Stimulated activated CD8-positive, alpha-beta memory T cell treated with anti-CD3 and anti-CD28 coated beads, Interleukin-15, amount 100 ng/mL, for 48 hours (primary cell): ENCODE data around the gene PTGDR2.

ENCODE experiments used
- DNase-seq, 2 donors: peaks; one replicate each; pipeline ENCODE4 v3.0.0-alpha.2; 2020; ENCODE audit warnings: low read depth in 2 of 2

PTGDR2 gene

DNA sequence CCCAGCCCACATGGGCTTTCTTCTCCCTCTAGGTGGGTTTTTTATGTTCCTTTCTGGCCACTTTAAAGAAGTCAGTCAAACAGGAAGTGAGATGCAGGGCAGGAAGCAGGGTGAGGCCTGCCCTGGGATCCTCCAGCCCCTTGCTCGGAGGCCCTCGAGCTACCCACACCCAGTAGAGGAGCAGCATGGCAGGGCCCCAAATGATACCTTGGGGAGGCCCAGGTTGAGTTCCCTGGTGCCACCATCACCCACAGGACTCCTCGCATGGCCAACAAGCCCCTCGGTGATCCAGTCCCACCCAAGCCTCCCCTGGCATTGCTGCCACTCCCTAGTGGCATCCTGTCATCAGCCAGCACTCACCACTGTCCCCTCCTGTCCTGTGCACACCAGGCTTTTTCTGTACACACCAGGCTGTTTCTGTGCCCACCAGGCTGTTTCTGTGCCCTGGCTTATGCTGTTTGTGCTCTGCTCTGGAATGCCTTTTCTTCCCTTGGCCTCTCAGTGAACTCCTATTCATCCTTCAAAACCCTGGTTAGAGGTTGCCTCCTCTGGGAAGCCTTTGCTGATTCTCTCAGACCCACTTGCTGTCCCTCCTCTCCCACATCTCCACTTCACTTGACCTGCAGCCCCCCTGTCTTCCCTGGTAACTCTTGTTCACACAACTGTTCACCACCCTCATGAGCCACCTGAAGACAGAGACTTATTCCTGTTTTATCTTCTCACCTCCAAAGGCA is 3.1 kb upstream of the PTGDR2 start:
- DNase-seq = no peak

GRCh38 chr11:60858236-60858635 is 2.5 kb upstream of the PTGDR2 start:
- DNase-seq = no peak

DNA sequence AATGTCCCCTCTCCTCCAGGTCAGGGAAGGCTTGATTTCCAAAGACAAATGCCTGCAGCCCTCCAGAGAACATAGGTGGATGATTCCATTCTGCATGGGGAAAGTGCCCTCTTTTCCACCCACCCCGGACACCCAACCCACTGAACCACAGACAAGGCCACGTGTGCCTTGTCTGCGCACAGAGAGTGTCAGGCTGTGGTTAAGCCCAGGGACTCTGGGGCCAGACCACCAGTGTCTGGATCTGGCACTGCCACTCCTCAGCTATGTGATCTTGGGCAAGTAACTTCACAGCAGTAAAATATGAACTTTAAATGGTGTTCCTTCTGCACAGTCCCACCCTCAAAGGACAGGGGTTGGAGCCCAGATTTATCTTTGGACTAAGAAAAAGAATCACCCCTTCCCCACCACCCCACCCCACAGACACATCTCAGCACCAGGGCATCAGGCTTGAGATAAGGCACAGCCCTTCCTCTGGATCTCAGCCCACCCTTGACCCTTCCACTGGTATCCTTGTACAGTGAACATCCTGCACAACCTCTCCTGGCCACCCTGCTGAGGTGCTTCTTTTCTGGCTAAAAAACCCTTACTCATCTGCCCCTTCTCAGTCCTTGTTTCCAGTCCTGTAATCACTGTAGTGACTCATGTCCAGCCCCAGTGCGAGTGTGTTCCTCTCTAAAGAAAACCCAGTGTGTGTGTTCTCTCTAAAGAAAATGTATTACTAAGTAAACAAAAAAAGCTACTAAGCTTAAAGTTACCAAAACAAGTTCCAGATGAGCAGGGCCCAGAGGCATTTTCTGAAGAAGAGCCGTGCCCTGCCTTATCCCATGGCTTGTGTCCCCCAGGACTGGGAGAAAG is 1.9 kb upstream of the PTGDR2 start:
- DNase-seq = no peak

DNA sequence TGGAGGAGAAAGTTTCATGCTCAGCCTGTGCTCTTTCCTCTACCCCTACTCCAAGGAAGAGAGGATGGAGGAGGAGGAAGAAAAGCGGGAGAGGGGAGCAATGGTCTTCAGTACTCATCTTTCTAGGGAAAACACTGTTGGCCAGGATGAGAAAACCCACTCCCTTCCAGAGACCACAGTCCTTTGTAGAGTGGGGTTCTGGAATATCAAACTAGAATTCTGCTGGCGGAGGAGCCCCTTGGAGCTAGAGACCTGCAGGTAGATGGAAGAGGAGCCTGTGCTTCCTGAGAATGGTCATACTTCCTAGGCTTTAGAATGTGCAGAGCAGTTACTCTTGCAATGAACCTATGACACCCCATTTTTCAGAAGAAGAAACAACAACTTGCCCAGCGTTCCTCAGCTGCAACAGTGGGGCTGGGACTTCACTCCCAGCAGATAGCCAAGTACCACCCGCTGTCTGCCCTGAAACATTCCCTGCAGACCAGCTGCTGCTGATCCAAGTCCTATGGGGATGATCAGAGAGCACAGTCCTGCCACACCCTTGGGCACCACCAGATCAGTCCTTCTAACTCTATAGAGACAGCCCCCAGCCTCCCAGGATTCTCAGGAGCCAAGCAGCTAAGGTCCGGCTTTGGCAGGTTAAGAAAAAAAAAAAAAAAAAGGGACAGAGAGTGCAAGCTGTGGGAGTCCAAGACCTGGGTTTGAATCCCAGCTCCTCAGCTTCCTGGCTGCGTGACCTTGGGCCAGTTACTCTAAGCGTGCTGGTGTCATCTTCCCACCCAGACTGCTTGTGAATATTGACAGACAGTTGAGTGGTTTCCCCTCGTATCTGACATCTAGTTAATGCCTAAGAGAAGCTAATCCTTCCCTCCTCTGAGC is 664 bp downstream of the PTGDR2 start:
- no peak for DNase-seq

DNA sequence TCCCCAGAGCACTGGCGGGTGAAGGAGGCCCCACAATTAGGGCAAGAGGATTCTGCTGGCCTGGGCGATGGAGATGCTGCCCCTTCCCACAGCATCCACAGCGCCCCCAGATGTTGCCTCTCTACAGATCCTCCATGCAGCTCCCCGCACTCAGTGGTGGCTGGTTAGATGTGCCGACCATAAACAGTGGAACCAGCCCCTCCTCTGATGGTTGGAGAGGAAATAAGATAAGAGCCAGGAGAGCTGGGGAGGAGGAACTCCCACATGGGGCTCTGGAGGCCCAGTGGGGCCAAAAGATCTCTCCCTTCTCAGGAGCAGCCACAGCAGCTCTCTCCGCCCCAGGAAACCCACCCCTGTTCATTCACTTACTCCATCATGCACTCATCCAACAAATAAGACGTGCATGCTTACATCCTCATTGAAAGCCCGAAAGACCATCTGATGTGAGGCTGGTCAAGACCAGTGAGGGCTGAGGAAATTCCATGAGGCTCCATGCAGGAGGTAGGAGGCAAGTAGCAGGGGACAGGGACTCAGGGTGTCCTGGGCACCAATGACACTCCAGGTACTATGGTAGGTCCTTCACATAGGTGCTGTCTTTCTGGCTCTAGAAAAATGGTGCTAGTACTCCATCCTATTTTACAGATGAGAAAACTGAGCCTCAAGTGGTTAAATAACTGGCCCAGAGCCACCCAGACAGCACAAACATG is 1.5 kb downstream of the PTGDR2 start:
- DNase-seq = no peak

DNA sequence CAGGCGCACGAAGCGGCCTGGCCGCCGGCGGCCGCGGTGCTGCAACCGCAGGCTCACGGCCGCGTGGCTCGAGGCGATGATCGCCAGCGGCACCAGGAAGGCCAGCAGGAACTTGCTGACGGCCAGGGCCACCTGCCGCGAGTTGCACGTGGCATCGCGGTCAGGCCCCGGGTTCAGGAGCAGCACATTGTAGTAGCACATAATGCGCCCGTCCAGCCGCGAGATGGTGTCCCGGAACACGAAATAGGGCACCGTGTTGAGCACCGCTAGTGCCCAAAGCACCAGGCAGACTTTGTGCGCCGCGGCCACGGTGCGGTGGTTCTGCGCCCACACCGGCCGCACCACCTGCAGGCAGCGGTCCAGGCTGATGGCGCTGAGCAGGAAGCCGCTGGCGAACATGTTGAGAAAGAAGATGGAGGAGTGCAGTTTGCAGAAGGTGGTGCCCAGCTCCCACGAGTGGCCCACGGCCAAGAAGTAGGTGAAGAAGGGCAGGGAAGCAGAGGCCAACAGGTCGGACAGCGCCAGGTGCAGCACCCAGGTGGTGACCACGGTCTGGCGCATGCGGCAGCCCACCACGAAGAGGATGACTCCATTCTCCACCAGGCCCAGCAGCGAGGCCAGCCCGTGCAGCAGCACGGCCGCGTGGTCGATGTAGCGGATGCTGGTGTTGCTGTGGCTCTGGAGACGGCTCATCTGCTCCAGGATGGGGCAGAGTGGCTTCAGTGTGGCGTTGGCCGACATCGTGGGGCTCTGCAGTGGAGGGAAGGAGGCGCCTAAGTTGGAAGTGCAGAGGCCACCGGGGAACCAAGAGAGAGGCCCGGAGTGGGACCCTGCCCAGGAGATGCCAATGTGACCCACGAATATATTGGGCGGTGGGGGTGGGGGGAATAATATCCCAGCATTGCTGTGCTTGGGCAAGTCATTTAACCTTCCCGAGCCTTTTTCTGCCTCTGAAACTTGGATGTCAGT is 2.5 kb downstream of the PTGDR2 start:
- DNase-seq = no peak

DNA sequence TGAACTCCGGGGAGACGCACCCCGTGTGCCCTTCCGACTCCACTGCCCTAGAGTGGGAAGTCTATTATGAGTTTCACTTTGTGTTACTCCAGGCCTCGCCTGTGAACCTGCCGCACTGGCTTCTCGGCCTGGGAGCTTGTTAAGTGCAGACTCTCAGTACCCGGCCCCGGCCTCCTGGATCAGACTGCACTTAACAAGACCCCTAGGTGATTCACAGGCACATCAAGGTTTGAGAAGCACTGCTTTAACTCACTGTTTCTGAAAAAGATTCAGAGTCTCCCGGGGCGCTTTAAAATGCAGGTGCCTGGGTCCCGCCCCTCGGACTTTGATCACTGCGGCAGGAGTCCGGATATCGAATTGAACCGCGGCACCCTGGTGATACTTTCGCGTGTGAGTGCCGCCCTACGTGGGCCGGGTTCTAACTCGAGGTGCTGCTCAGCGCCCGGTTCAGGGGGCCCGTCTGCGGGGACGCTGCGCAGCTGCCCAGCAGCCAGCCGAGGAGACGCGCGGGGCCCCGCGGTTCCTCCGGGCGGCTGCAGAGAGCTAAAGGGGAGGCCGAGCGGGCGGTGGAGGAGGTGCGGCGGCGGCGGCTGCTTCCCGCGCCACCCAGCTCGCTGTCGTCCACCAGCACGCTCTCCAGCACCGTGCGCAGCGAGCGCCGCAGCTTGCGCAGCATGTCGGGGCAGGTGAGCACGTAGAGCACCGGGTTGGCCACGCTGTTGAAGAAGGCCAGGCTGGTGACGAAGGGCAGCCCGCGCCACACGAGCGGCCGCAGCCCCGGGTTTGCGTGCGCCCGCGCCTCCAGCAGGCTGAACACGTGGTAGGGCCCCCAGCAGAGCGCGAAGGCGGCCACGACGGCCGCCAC is 3.4 kb downstream of the PTGDR2 start:
- no peak for DNase-seq

DNA sequence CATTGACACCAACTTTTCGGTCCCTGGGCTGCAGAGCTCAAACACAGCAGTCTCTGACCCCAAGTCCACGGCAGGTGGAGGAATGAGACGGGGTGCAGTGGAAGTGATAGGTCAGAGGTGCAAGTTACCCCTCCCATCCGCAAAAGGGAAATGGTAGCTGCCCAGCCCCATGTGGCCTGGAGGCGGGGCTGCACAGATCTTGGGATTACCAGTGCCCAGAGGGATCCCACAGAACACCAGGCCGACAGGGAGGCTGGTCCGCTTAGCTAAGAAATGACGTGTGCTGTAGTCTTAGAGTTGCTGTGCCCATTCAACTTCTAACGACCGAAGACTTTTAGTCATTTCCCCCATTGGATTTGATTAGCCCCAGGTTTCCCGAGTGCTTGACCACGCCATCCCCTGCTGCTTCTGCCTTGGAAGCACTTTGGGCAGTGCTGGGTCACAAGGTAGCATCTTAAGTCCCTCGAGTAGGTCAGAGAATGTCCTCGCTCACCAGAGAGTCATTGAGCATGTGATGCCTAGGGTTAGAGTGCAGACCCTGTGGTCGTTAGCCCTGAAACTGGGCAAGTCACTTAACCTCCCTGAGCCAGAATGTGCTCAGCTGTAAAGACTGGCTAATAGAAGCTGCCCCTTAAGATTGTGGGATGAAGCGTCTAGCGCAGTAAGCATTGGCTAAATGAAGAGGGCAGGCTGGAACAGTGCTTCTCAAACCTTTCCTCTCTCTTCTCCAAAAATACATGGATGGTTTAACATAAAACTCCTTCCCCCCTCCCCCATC is 4.2 kb downstream of the PTGDR2 start:
- no peak for DNase-seq

GRCh38 chr11:60849641-60850520 is 5.9 kb downstream of the PTGDR2 start:
- DNase-seq = no peak

DNA sequence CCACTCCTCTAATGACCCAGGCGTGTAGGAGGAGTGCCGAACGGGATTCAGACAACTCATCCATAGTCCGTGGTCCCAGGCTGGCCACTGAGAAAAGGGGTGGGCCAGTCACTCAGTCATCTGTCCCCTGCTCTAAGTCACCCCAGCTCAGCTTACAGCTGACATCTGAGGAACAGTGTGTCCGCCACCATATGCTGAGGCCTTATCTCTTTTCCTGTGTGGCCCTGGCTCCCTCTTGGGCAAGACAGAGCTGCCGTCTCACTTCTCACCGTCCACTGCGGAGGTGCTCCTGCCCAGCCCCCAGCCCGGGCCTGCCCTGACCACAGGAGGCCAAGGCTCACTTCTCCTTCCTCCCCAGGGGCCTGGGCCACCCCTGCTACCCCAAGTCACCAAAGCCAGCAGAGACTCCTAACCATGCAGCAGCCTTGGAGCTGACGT is 7.0 kb downstream of the PTGDR2 start:
- DNase-seq = no peak

DNA sequence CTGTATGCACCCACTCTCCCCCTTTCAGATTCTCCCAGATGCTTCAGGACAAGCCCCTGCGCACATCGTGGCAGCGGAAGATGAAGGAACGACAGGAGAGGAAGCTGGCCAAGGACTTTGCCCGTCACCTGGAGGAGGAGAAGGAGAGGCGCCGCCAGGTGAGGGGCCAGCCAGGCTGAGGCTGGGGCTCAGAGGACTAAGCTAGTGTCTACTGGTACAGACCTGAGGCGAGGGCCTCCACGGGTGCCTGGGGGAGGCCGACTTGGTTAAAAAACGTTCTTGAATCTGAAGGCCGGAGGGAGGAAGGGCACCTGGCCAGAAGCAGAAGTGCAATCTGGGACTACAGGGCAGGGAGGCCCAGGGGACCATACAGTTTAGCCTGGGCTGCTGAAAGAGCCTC is 7.9 kb downstream of the PTGDR2 start:
- DNase-seq = no peak

DNA sequence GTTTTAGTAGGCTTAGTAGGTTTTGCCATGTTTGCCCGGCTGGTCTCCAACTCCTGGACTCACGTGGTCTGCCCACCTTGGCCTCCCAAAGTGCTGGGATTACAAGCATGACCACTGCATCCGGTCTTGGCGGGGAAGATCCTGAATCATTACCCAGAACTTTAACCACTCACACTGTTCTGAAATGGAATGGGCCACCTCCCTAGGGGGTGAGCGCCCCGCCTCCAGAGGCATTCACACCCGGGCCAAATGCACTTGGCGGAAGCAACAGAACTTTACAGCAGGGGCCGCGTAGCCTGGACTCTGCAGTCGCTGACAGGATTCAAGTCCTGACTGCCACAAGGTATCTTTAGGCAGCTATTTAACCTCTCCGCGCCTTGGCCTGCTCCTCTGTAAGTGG is 8.5 kb downstream of the PTGDR2 start:
- no peak for DNase-seq

DNA sequence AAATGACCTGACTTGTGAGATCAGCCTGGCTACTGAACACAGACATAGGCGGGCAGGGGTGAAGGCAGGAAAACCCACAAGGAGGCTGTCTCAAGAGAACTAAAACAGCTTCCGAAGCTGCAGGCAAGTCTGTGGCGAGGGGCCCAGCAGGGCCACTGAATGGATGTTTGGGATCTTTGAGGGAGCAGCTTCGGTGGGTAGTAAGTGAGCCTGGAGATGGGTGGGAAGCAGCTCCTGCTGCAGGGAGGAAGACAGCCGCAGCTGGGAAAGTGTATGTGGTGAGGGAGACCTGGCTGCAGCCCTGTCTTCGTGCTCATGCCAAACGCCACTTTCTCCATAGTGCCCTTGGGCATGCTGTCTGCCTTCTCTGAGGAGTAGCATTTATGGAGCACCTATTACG is 10.4 kb downstream of the PTGDR2 start:
- no peak for DNase-seq

GRCh38 chr11:60844870-60845221 is 10.9 kb downstream of the PTGDR2 start:
- DNase-seq = no peak

GRCh38 chr11:60844045-60844869 is 11.5 kb downstream of the PTGDR2 start:
- no peak for DNase-seq

GRCh38 chr11:60842668-60843600 is 12.8 kb downstream of the PTGDR2 start:
- no peak for DNase-seq
